ENCODE measurements around the gene PFN2.

PFN2 gene

DNA sequence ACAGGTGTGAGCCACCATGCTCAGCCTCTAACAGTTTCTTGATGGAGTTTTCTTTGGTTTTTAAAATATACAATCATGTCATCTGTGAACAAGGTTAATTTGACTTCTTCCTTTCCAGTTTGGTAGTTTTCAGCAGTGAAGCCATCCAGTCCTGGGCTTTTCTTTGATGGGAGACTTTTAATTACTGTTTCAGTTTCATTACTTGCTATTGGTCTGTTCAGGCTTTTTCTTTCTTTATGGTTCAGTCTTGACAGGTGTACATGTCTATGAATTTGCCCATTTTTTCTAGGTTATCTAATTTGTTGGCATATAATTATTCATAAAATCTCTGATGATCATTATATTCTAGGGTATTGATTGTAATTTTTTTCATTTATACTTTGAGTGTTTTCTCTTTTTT is 36.8 kb downstream of the PFN2 start:
- ChIA-PET CTCF (interaction anchor here (0.7 kb wide), 1 partner anchor 268 kb away, joined by 3 read pairs; no protein-coding TSS in a partner anchor), POLR2A (ENCODE audit: low non-redundant PET) (no interaction called here)
- TF ChIP-seq CTCF (conservative IDR thresholded peaks at IDR 0.05; ENCODE audit: low read depth), result no peak
- no peak overlapping the region for H3K27ac ChIP-seq
- DNase-seq (ENCODE audit: low spot score), result no peak

DNA sequence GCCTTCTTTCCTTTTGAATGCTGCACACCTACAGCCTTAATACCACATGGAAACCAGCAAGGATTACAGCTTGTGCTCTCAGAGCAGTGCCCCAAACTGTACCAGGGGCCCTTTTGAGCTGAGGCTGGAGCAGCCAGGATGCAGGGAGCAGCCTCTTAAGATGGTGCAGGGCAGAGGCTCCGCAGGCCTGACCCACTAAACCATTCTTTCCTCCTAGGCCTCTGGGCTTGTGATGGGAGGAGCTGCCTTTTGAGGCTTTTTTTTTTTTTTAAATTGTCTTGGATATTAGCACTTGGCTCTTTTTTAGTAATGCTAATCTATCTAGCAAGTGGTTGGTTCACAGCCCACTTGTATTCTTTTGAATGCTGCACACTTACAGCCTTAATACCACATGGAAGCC is 37.7 kb downstream of the PFN2 start:
- no peak for TF ChIP-seq CTCF (conservative IDR thresholded peaks at IDR 0.05; ENCODE audit: low read depth)
- no peak for DNase-seq (ENCODE audit: low spot score)
- ChIA-PET POLR2A (ENCODE audit: low non-redundant PET) (no interaction called here), CTCF (interaction anchor here (0.6 kb wide), 2 partner anchors 12 to 386 kb away, joined by 3 read pairs; no protein-coding TSS in a partner anchor)
- no peak overlapping the region for H3K27ac ChIP-seq

GRCh38 chr3:149920119-149920518 is 50.6 kb downstream of the PFN2 start:
- no peak for DNase-seq (ENCODE audit: low spot score)
- CTCF ChIA-PET, result interaction anchor here (0.6 to 0.7 kb wide), 2 partner anchors 20 to 456 kb away, joined by 3 read pairs; no protein-coding TSS in a partner anchor
- POLR2A ChIA-PET (ENCODE audit: low non-redundant PET), result no interaction called here
- no peak overlapping the region for H3K27ac ChIP-seq
- TF ChIP-seq CTCF (conservative IDR thresholded peaks at IDR 0.05; ENCODE audit: low read depth), result no peak

GRCh38 chr3:149919509-149919908 is 51.2 kb downstream of the PFN2 start:
- ChIA-PET POLR2A (ENCODE audit: low non-redundant PET) (no interaction called here), CTCF (interaction anchor here (0.7 to 0.8 kb wide), 2 partner anchors 17 to 20 kb away, joined by 3 read pairs; no protein-coding TSS in a partner anchor)
- no peak for DNase-seq (ENCODE audit: low spot score)
- TF ChIP-seq CTCF (conservative IDR thresholded peaks at IDR 0.05; ENCODE audit: low read depth), result no peak
- no peak overlapping the region for H3K27ac ChIP-seq

- H3K27ac ChIP-seq, result no peak overlapping the region
- DNase-seq (ENCODE audit: low spot score), result no peak
- TF ChIP-seq CTCF (conservative IDR thresholded peaks at IDR 0.05; ENCODE audit: low read depth), result no peak
- POLR2A ChIA-PET (ENCODE audit: low non-redundant PET), result no interaction called here
- CTCF ChIA-PET, result interaction anchor here (0.8 kb wide), 1 partner anchor 29 kb away, joined by 3 read pairs; no protein-coding TSS in a partner anchor
Observed at GRCh38 chr3:149917124-149917667, 53.5 kb downstream of the PFN2 start.
